GM12878 (cell line): ENCODE results near the gene LRBA. TPM values are rescaled to one million over a fixed set of nuclear protein-coding genes. Genes with fewer than 3 reads are reported as not detected.

ENCODE experiments used
- ATAC-seq: fragments of 200-7000 bp; cut with Tn5 transposase; 3 replicates; pipeline ENCODE4 v1.9.1; 2020; ENCODE audit warnings: mild to moderate bottlenecking, moderate library complexity
- BruUV-seq: library from RNA; stranded (reverse); fragments of 400-500 nt; replicated peaks from 2 replicates; lab custom pipeline; 2021; lab: Mats Ljungman, UMichigan
- CTCF ChIA-PET: fragments of 300-600 bp; sonication (Branson Sonifier 250); formaldehyde crosslinking; extraction: SDS; loops from one replicate; lab custom pipeline; 2021; ENCODE audit warnings: inconsistent platforms; lab: Yijun Ruan, JAX
- POLR2A ChIA-PET: fragments of 350-600 bp; formaldehyde crosslinking; extraction: SDS; loops from one replicate; lab custom pipeline; 2021; ENCODE audit warnings: inconsistent platforms; lab: Charles Lee
- RAD21 ChIA-PET: fragments of 300-600 bp; sonication (Branson Sonifier 250); formaldehyde crosslinking; loops from one replicate; lab custom pipeline; 2023; ENCODE audit warnings: antibody characterized with exemption; ENCODE audit not compliant: unreplicated experiment; lab: Charles Lee
- SMC1A ChIA-PET: fragments of 300-600 bp; sonication (Branson Sonifier 250); formaldehyde crosslinking; loops from one replicate; lab custom pipeline; 2023; ENCODE audit not compliant: unreplicated experiment, uncharacterized antibody; lab: Charles Lee
- DNase-seq: peaks from one replicate; pipeline ENCODE4 v3.0.0-alpha.2; 2011; ENCODE audit warnings: low read depth, low spot score
- FAIRE-seq: peaks from 3 replicates; lab custom pipeline; 2011; peaks lifted over from hg19 to GRCh38; lab: Jason Lieb, UNC
- H2AFZ ChIP-seq: 2 replicates; pipeline ENCODE4 v1.6.0; 2011; ENCODE audit warnings: low read depth, low read length, control low read depth; ENCODE audit not compliant: control insufficient read depth
- H3K27ac ChIP-seq: 2 replicates; pipeline ENCODE4 v1.5.1; 2011; ENCODE audit warnings: control low read depth; ENCODE audit not compliant: control insufficient read depth, insufficient read depth
- H3K27me3 ChIP-seq, 2 experiments: replicated peaks in 1 of 2; 2 replicates each; pipeline versions ENCODE4 v1.6.0 to v1.6.1; 2011; ENCODE audit warnings: low read length in 1 of 2; ENCODE audit not compliant: control insufficient read depth in 2 of 2, insufficient read depth in 2 of 2
- H3K36me3 ChIP-seq, 2 experiments: 2 replicates each; pipeline ENCODE4 v1.5.1; 2011; ENCODE audit warnings: low read length in 1 of 2; ENCODE audit not compliant: control insufficient read depth in 2 of 2, insufficient read depth in 2 of 2
- H3K4me1 ChIP-seq: 2 replicates; pipeline ENCODE4 v1.6.1; 2011; ENCODE audit warnings: mild to moderate bottlenecking, low read length, moderate library complexity, mixed read lengths; ENCODE audit not compliant: control insufficient read depth, insufficient read depth
- H3K4me2 ChIP-seq: 2 replicates; pipeline ENCODE4 v1.6.0; 2011; ENCODE audit warnings: control low read depth; ENCODE audit not compliant: control insufficient read depth, insufficient read depth
- H3K4me3 ChIP-seq: fragments of 200-600 bp; sonication (generic); 2 replicates; pipeline ENCODE4 v1.5.1; 2016
- H3K79me2 ChIP-seq: 2 replicates; pipeline ENCODE4 v1.6.0; 2011; ENCODE audit warnings: low read length; ENCODE audit not compliant: control insufficient read depth, insufficient read depth
- H3K9ac ChIP-seq: 2 replicates; pipeline ENCODE4 v1.8.0; 2011; ENCODE audit warnings: low read length, control low read depth, mixed read lengths; ENCODE audit not compliant: control insufficient read depth, insufficient read depth
- H3K9me3 ChIP-seq: replicated peaks from 3 replicates; pipeline ENCODE4 v1.5.1; 2011; ENCODE audit warnings: mild to moderate bottlenecking, low read length; ENCODE audit not compliant: control insufficient read depth, insufficient read depth
- H4K20me1 ChIP-seq: 2 replicates; pipeline ENCODE4 v1.6.0; 2011; ENCODE audit not compliant: control insufficient read depth, insufficient read depth
- CBFB ChIP-seq: IDR thresholded peaks from 2 replicates; pipeline ENCODE4 v1.6.1; 2016; ENCODE audit warnings: antibody characterized with exemption, low read depth
- ESRRA ChIP-seq: IDR thresholded peaks from 2 replicates; pipeline ENCODE4 v1.6.1; 2012; ENCODE audit warnings: mild to moderate bottlenecking, low read length, improper control_type of control experiment
- FOXK2 ChIP-seq: fragments of 450-650 bp; IDR thresholded peaks from 2 replicates; pipeline ENCODE4 v1.6.1; 2017; ENCODE audit warnings: mild to moderate bottlenecking, moderate library complexity
- JUNB ChIP-seq: IDR thresholded peaks from 2 replicates; pipeline ENCODE4 v1.6.1; 2016; ENCODE audit warnings: antibody characterized with exemption, mild to moderate bottlenecking
- LARP7 ChIP-seq: fragments of 450-650 bp; IDR thresholded peaks from 2 replicates; pipeline ENCODE4 v1.6.1; 2017; ENCODE audit warnings: mild to moderate bottlenecking
- MTA3 ChIP-seq: IDR thresholded peaks from 2 replicates; pipeline ENCODE4 v1.6.1; 2012; ENCODE audit warnings: low read length, inconsistent platforms, borderline replicate concordance
- NR2F1 ChIP-seq: fragments of 450-650 bp; conservative IDR thresholded peaks from 2 replicates; pipeline ENCODE4 v1.6.1; 2017; ENCODE audit warnings: mild to moderate bottlenecking
- POLR2AphosphoS2 ChIP-seq: IDR thresholded peaks from 2 replicates; pipeline ENCODE4 v1.6.1; 2011; ENCODE audit warnings: low read depth, mild to moderate bottlenecking, low read length, improper control_type of control experiment, moderate library complexity
- RELA ChIP-seq: fragments of 450-650 bp; IDR thresholded peaks from 2 replicates; pipeline ENCODE4 v1.8.0; 2014; ENCODE audit warnings: borderline replicate concordance; ENCODE audit not compliant: partially characterized antibody
- RFX5 ChIP-seq: IDR thresholded peaks from 2 replicates; pipeline ENCODE4 v1.6.1; 2011; ENCODE audit warnings: low read depth, low read length, improper control_type of control experiment
- SMAD1 ChIP-seq: fragments of 450-650 bp; IDR thresholded peaks from 2 replicates; pipeline ENCODE4 v1.6.1; 2018; ENCODE audit warnings: mild to moderate bottlenecking, low read depth; ENCODE audit not compliant: partially characterized antibody
- SMC3 ChIP-seq: IDR thresholded peaks from 2 replicates; pipeline ENCODE4 v1.6.1; 2011; ENCODE audit warnings: low read length, improper control_type of control experiment, borderline replicate concordance
- STAT1 ChIP-seq: fragments of 450-650 bp; conservative IDR thresholded peaks from 2 replicates; pipeline ENCODE4 v1.6.1; 2014; ENCODE audit warnings: antibody characterized with exemption, mild to moderate bottlenecking
- TAF1 ChIP-seq: IDR thresholded peaks from 2 replicates; pipeline ENCODE4 v1.6.1; 2011; ENCODE audit warnings: mild to moderate bottlenecking, low read depth, low read length, borderline replicate concordance
- WRNIP1 ChIP-seq: IDR thresholded peaks from 2 replicates; pipeline ENCODE4 v1.6.1; 2011; ENCODE audit warnings: low read depth, low read length, improper control_type of control experiment, borderline replicate concordance
- ZBED1 ChIP-seq: IDR thresholded peaks from 2 replicates; pipeline ENCODE4 v1.6.1; 2016; ENCODE audit warnings: borderline replicate concordance
- ZNF274 ChIP-seq: IDR thresholded peaks from one replicate; pipeline ENCODE4 v1.8.0; 2011; ENCODE audit not compliant: insufficient read length, insufficient read depth
- ZNF622 ChIP-seq: fragments of 450-650 bp; IDR thresholded peaks from 2 replicates; pipeline ENCODE4 v1.6.1; 2017; ENCODE audit warnings: mild to moderate bottlenecking, inconsistent platforms
- ZZZ3 ChIP-seq: IDR thresholded peaks from 2 replicates; pipeline ENCODE4 v1.6.1; 2011; ENCODE audit warnings: low read depth; ENCODE audit not compliant: control insufficient read depth, insufficient read length
- WGBS: methylation state at CpG from one replicate; pipeline ENCODE4 v1.1.6; 2016; ENCODE audit warnings: low lambda C conversion rate; ENCODE audit not compliant: insufficient replicate concordance, insufficient coverage; ENCODE audit errors: missing lambda C conversion rate; 5-methylcytosine and 5-hydroxymethylcytosine counted together
- in situ Hi-C: fragments of 300-500 bp; cut with MboI; formaldehyde crosslinking; loops from 9 replicates; pipeline ENCODE4 v1.14.3; 2018; ENCODE audit warnings: mixed read lengths
- intact Hi-C: fragments of 100-400 bp; cut with micrococcal nuclease; formaldehyde crosslinking; loops from one replicate; pipeline ENCODE4 v1.14.2; 2022; ENCODE audit not compliant: unreplicated experiment
- polyA plus RNA-seq, 11 experiments: library from polyadenylated mRNA; depleted of rRNA in 4 of 11; unstranded in 6 of 11; stranded (reverse) in 5 of 11; fragments of >200 nt; fragmentation: Nextera tagmentation in 4 of 11; fragmentation: Illumina TruSeq in 1 of 11; extraction: Ambion mirVana in 4 of 11; extraction: Trizol in 1 of 11; gene quantifications; 1 replicate in 1 of 11; 2 replicates in 10 of 11; pipeline versions ENCODE4 v1.2.1 to v1.2.3, GENCODE V29; 2011 to 2016; ENCODE audit warnings: inconsistent platforms in 2 of 11, missing spikeins in 2 of 11, low read depth in 1 of 11
- total RNA-seq, 4 experiments: library from RNA; depleted of rRNA in 3 of 4; stranded (reverse); fragments of >200 nt in 3 of 4; fragmentation: Illumina TruSeq in 1 of 4; extraction: Trizol in 1 of 4; gene quantifications; 2 replicates each; pipeline versions ENCODE4 v1.2.1 to v1.2.3, GENCODE V29; 2013 to 2021
- TF ChIP-seq, protein P1 (sequence below): fragments of 450-650 bp; formaldehyde crosslinking; IDR thresholded peaks from 2 replicates; pipeline ENCODE4 v1.5.0; 2022; ENCODE audit warnings: mild to moderate bottlenecking, missing genetic modification characterization

The LRBA gene
- total and polyA plus RNA-seq, 10 of the 15 experiments (the other 5 are each of a cell fraction or from before 2014, with no cell fraction given) = 20.3 to 93.4 (median 55.0) TPM

DNA sequence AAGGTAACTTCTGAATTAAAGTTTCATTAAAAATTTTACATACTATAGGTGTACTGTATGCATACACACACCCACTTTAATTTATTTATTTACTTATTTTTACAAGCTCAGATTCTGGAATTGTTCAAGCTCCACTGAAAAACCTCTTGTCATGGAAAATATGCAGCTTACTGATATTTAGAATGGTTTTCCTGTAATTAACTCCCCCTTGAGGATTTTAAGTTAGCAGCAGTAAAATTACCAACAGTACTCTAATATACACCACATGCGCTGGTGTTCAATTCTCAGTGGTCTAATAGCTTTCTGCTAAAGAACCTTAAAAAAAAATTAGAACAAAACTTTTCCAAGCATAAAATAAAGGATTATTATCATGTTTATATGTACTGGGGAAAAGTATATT, 421.1 kb downstream of the LRBA start:
- ChIA-PET CTCF (interaction anchor here (0.7 to 1.6 kb wide), 6 partner anchors 11 to 296 kb away, joined by 3 to 4 read pairs (median 3); no protein-coding TSS in a partner anchor), POLR2A (no interaction called here), SMC1A (interaction anchor here (0.8 to 2.0 kb wide), 6 partner anchors 11 to 384 kb away, joined by 3 to 9 read pairs (median 4); no protein-coding TSS in a partner anchor), RAD21 (interaction anchor here (0.8 to 1.3 kb wide), 5 partner anchors 21 to 296 kb away, joined by 3 to 7 read pairs (median 3); no protein-coding TSS in a partner anchor)
- no peaks in the 10 kb centered on the region for H4K20me1 ChIP-seq
- in situ Hi-C loops = no loop called here
- H3K36me3 ChIP-seq = no peaks in the 10 kb centered on the region
- no peak overlapping the region for H3K27ac ChIP-seq
- no peak overlapping the region for H3K4me2 ChIP-seq
- WGBS = 96% methylated on average over 1 of the region's 1 CpG
- H3K27me3 ChIP-seq = no peaks in the 10 kb centered on the region
- H3K4me1 ChIP-seq = no peaks in the 10 kb centered on the region
- DNase-seq = no peak
- no peak for FAIRE-seq
- BruUV-seq = no TSS peak
- H3K79me2 ChIP-seq = no peaks in the 10 kb centered on the region
- intact Hi-C loops = loop anchor here (10.0 kb wide), 1 partner anchor 299 kb away; no protein-coding TSS in a partner anchor
- H3K4me3 ChIP-seq = no peak overlapping the region
- H3K9ac ChIP-seq = no peak overlapping the region
- no peak overlapping the region for H2AFZ ChIP-seq
- TF ChIP-seq LARP7 (no peak), FOXK2 (no peak), TAF1 (no peak), STAT1 (no peak), ZBED1 (no peak), NR2F1 (no peak), MTA3 (no peak), ZNF274 (no peak), SMC3 (no peak), ESRRA (no peak), WRNIP1 (no peak), JUNB (no peak), RFX5 (no peak), SMAD1 (no peak), CBFB (no peak), POLR2AphosphoS2 (no peak), ZNF622 (no peak), ZZZ3 (no peak), RELA (no peak)
- TF ChIP-seq, protein P1, sequence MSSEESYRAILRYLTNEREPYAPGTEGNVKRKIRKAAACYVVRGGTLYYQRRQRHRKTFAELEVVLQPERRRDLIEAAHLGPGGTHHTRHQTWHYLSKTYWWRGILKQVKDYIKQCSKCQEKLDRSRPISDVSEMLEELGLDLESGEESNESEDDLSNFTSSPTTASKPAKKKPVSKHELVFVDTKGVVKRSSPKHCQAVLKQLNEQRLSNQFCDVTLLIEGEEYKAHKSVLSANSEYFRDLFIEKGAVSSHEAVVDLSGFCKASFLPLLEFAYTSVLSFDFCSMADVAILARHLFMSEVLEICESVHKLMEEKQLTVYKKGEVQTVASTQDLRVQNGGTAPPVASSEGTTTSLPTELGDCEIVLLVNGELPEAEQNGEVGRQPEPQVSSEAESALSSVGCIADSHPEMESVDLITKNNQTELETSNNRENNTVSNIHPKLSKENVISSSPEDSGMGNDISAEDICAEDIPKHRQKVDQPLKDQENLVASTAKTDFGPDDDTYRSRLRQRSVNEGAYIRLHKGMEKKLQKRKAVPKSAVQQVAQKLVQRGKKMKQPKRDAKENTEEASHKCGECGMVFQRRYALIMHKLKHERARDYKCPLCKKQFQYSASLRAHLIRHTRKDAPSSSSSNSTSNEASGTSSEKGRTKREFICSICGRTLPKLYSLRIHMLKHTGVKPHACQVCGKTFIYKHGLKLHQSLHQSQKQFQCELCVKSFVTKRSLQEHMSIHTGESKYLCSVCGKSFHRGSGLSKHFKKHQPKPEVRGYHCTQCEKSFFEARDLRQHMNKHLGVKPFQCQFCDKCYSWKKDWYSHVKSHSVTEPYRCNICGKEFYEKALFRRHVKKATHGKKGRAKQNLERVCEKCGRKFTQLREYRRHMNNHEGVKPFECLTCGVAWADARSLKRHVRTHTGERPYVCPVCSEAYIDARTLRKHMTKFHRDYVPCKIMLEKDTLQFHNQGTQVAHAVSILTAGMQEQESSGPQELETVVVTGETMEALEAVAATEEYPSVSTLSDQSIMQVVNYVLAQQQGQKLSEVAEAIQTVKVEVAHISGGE (CRISPR knock-in tag) = no peak
- ATAC-seq = no peak
- H3K9me3 ChIP-seq = no peaks in the 10 kb centered on the region
